HepG2 (cell line): ENCODE data around the gene EEF1A2. TPM values are rescaled to one million over a fixed set of nuclear protein-coding genes. Genes with fewer than 3 reads are reported as not detected.
A peak's percentile ranks its signal among the peaks of the same experiment; 100 is the strongest.

Experiments
- CBX5 ChIP-seq: sonication (generic); formaldehyde crosslinking; IDR thresholded peaks from 2 replicates; pipeline ENCODE4 v1.4.0; 2020; ENCODE audit warnings: missing genetic modification reagents, borderline replicate concordance
- NPAS2 ChIP-seq: sonication (generic); formaldehyde crosslinking; IDR thresholded peaks from 2 replicates; pipeline ENCODE4 v1.8.0; 2022; ENCODE audit warnings: mild to moderate bottlenecking, missing genetic modification reagents, borderline replicate concordance
- PAX8 ChIP-seq: sonication (generic); formaldehyde crosslinking; IDR thresholded peaks from 2 replicates; pipeline ENCODE4 v1.8.0; 2022; ENCODE audit warnings: mild to moderate bottlenecking, missing genetic modification reagents, borderline replicate concordance
- RAD51 ChIP-seq: fragments of 450-650 bp; IDR thresholded peaks from 2 replicates; pipeline ENCODE4 v1.6.1; 2016; ENCODE audit warnings: borderline replicate concordance
- TBL1XR1 ChIP-seq: fragments of 150-350 bp; IDR thresholded peaks from 2 replicates; pipeline ENCODE4 v1.6.1; 2014; ENCODE audit warnings: borderline replicate concordance, low read length; ENCODE audit not compliant: partially characterized antibody
- ZNF296 ChIP-seq: sonication (generic); formaldehyde crosslinking; conservative IDR thresholded peaks from 2 replicates; pipeline ENCODE4 v1.5.0; 2020; ENCODE audit warnings: mild to moderate bottlenecking, missing genetic modification reagents
- ZNF407 ChIP-seq: sonication (generic); formaldehyde crosslinking; IDR thresholded peaks from one replicate; pipeline ENCODE4 v1.5.1; 2020; ENCODE audit warnings: mild to moderate bottlenecking, missing genetic modification reagents; ENCODE audit errors: not compliant biosample characterization
- ZNF674 ChIP-seq: sonication (generic); formaldehyde crosslinking; IDR thresholded peaks from 2 replicates; pipeline ENCODE4 v1.5.0; 2020; ENCODE audit warnings: low read depth, mild to moderate bottlenecking, missing genetic modification reagents
- ZNF749 ChIP-seq: sonication (generic); formaldehyde crosslinking; IDR thresholded peaks from 2 replicates; pipeline ENCODE4 v1.8.0; 2022; ENCODE audit warnings: mild to moderate bottlenecking, missing genetic modification reagents, moderate library complexity, borderline replicate concordance
- ZNF782 ChIP-seq: sonication (generic); formaldehyde crosslinking; IDR thresholded peaks from 2 replicates; pipeline ENCODE4 v1.4.0; 2020; ENCODE audit warnings: missing genetic modification reagents, mild to moderate bottlenecking, borderline replicate concordance
- ZXDC ChIP-seq: sonication (generic); formaldehyde crosslinking; IDR thresholded peaks from 2 replicates; pipeline ENCODE4 v1.5.0; 2020; ENCODE audit warnings: mild to moderate bottlenecking, missing genetic modification reagents
- ZZZ3 ChIP-seq: sonication (generic); formaldehyde crosslinking; IDR thresholded peaks from 2 replicates; pipeline ENCODE4 v1.4.0; 2020; ENCODE audit warnings: missing genetic modification reagents, mild to moderate bottlenecking, borderline replicate concordance
- polyA plus RNA-seq, 8 experiments: library from polyadenylated mRNA; depleted of rRNA in 3 of 8; stranded (reverse) in 7 of 8; unstranded in 1 of 8; fragments of >200 nt; fragmentation: Illumina TruSeq in 4 of 8; extraction: Trizol in 4 of 8; gene quantifications; 2 replicates each; pipeline versions ENCODE4 v1.2.1 to v1.2.3, GENCODE V29; 2011 to 2016; ENCODE audit warnings: low read depth in 4 of 8, missing spikeins in 1 of 8, mixed read lengths in 1 of 8; ENCODE audit not compliant: insufficient read depth in 1 of 8
- total RNA-seq, 5 experiments: library from RNA; depleted of rRNA; stranded (reverse); fragments of >200 nt; fragmentation: Illumina TruSeq; extraction: Trizol; gene quantifications; 2 replicates each; pipeline ENCODE4 v1.2.3, GENCODE V29; 2016; ENCODE audit warnings: low read depth in 1 of 5

Gene EEF1A2
- total and polyA plus RNA-seq, 2 of the 13 experiments (the other 11 are each of a cell fraction or from before 2014, with no cell fraction given), result 0.44 to 0.87 TPM

DNA sequence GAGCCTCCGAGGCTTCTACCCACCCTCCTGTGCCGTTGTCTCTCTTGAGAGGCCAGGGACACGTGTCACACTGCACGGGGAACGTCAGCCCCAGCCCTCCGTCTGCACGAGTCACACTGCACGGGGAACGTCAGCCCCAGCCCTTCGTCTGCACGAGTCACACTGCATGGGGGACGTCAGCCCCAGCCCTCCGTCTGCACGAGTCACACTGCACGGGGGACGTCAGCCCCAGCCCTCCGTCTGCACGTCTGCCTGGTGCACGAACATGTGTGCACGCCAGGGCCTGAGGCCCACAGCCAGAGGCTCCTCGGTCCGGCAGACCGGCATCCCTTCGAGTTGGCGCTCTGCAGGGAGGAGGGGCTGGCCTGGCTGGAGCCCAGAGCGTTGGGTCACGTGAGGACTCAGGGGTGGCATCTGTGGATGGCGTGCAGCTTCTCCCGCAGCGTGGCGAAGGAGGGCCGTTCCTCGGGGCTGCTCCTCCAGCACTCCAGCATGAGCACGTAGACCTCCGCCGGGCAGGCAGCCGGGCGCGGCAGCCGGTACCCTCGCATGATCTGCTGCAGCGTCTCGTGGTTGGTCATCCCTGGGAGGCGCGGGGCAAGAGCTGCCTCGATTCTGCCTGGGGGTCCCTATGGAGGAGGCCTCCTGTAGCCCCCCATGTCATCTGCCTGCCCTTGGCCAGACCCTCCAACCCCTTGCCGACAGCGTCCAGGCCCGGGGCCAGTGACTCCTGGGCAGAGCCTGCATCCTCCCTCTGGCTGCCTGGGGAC lies 41.7 kb upstream of the EEF1A2 start (continued):
- TF ChIP-seq ZNF407, result peak; percentile 14
- TF ChIP-seq CBX5 (CRISPR knock-in tag), result no peak
- TF ChIP-seq ZNF296 (CRISPR knock-in tag), result no peak
- TF ChIP-seq ZNF674 (CRISPR knock-in tag), result no peak
- TF ChIP-seq NPAS2 (CRISPR knock-in tag), result no peak
- peak; percentile 27; the same call in 1 of the 2 replicates for TF ChIP-seq ZNF782
- no peak for TF ChIP-seq PAX8 (CRISPR knock-in tag)
- TF ChIP-seq TBL1XR1, result no peak
- TF ChIP-seq RAD51, result no peak
- TF ChIP-seq ZZZ3, result 0 out of 2 replicates have a peak, but pooled peaks have one; percentile 37
- TF ChIP-seq ZXDC (CRISPR knock-in tag), result no peak
- no peak for TF ChIP-seq ZNF749 (CRISPR knock-in tag)
